Bronchial epithelial cell (primary cell): ENCODE data around the gene PLEKHG4. TPM values are rescaled to one million over a fixed set of nuclear protein-coding genes. Genes with fewer than 3 reads are reported as not detected.
A peak's percentile ranks its signal among the peaks of the same experiment; 100 is the strongest.

Source experiments
- DNase-seq: peaks from one replicate; pipeline ENCODE4 v3.0.0-alpha.2; 2010; ENCODE audit warnings: low read depth
- FAIRE-seq: peaks from 2 replicates; lab custom pipeline; 2011; peaks lifted over from hg19 to GRCh38; lab: Jason Lieb, UNC
- H3K27me3 ChIP-seq: 2 replicates; pipeline ENCODE4 v1.5.1; 2011; ENCODE audit warnings: low read length; ENCODE audit not compliant: control insufficient read depth, insufficient read depth
- H3K36me3 ChIP-seq: 2 replicates; pipeline ENCODE4 v1.5.1; 2011; ENCODE audit warnings: low read length; ENCODE audit not compliant: control insufficient read depth, insufficient read depth
- H3K4me3 ChIP-seq: 2 replicates; pipeline ENCODE4 v1.5.1; 2011; ENCODE audit warnings: mild to moderate bottlenecking, low read depth, low read length, control low read depth
- CTCF ChIP-seq: IDR thresholded peaks from 2 replicates; pipeline ENCODE4 v1.5.1; 2011; ENCODE audit warnings: mild to moderate bottlenecking, moderate library complexity, low read length, control low read depth, inconsistent platforms; ENCODE audit not compliant: insufficient read depth, severe bottlenecking
- total RNA-seq: library from RNA; depleted of rRNA; stranded (reverse); fragments of >200 nt; gene quantifications from 2 replicates; pipeline ENCODE4 v1.2.1, GENCODE V29; 2014

PLEKHG4 gene
- total RNA-seq, 1 donor from 2014 or later, result 11.6 TPM

- TF ChIP-seq CTCF, result no peak
Measured at GRCh38 chr16:67277294-67277998, 1.9 kb upstream of the PLEKHG4 start.

GRCh38 chr16:67277999-67278772 lies 1.1 kb upstream of the PLEKHG4 start:
- H3K27me3 ChIP-seq, result no peaks in the 10 kb centered on the region
- H3K36me3 ChIP-seq, result peaks cover 2% of the 10 kb centered on the region
- DNase-seq (peak; percentile 76), FAIRE-seq (no peak)
- TF ChIP-seq CTCF, result no peak
- H3K4me3 ChIP-seq, result peak overlapping the region; percentile 65

More at GRCh38 chr16:67277294-67277998, 1.9 kb upstream of the PLEKHG4 start:
- H3K4me3 ChIP-seq, result no peak overlapping the region
- H3K36me3 ChIP-seq, result peaks cover 2% of the 10 kb centered on the region
- DNase-seq (peak; percentile 95), FAIRE-seq (no peak)
- no peaks in the 10 kb centered on the region for H3K27me3 ChIP-seq

DNA sequence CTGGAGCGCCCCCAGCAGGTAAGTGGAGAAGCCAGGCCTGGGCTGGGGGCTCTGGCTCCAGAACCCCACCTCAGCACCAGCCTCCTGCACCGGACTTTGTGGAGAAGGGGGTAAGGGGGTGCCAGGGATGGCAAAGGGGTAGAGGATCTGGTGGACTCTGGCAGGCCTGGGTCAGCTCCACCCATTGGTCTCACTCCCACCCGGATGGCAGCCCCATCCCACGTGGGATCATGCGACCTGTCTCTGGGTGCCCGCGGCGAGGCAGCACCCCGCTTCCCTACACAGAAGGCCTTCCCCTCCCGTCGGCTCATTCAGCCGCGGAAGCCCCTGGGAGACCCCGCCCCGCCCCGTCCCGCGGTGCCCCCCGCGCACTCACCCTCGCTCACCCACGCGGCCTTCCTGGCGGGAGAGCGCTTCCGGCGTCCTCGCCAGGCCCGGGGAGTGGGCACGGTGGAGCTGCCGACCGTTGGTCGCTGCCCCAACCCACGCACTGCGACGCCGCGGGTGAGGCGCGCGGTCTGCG lies 498 bp upstream of the PLEKHG4 start:
- Histone ChIP-seq H3K36me3 (peaks cover 2% of the 10 kb centered on the region), H3K4me3 (peak overlapping the region; percentile 65), H3K27me3 (no peaks in the 10 kb centered on the region)
- DNase-seq, result no peak
- TF ChIP-seq CTCF, result peak; percentile 63
- no peak for FAIRE-seq

- H3K4me3 ChIP-seq, result no peak overlapping the region
- H3K36me3 ChIP-seq, result peaks cover 2% of the 10 kb centered on the region
- TF ChIP-seq CTCF, result no peak
- DNase-seq (no peak), FAIRE-seq (no peak)
- H3K27me3 ChIP-seq, result no peaks in the 10 kb centered on the region
Measured at GRCh38 chr16:67280090-67281015, 1.0 kb downstream of the PLEKHG4 start.
